Measurements from ENCODE around the gene CDCA5.

Gene CDCA5

GRCh38 chr11:65089621-65090020 lies 5.8 kb upstream of the CDCA5 start:
- in situ Hi-C loops (cut with MboI; ENCODE audit: low pct_unique_long_range_greater_than_20kb, low sequenced_read_pairs, unreplicated experiment) = no loop called here
- no peak for DNase-seq (ENCODE audit: low spot score)
- TF ChIP-seq CTCF (IDR thresholded peaks at IDR 0.05; ENCODE audit: extremely low read depth, insufficient read depth, missing control alignments) = no peak

GRCh38 chr11:65087827-65088226 lies 4.0 kb upstream of the CDCA5 start:
- in situ Hi-C loops (cut with MboI; ENCODE audit: low pct_unique_long_range_greater_than_20kb, low sequenced_read_pairs, unreplicated experiment) = no loop called here
- DNase-seq (ENCODE audit: low spot score) = no peak
- TF ChIP-seq CTCF (IDR thresholded peaks at IDR 0.05; ENCODE audit: extremely low read depth, insufficient read depth, missing control alignments) = no peak

- in situ Hi-C loops (cut with MboI; ENCODE audit: low pct_unique_long_range_greater_than_20kb, low sequenced_read_pairs, unreplicated experiment) = no loop called here
Measured at GRCh38 chr11:65087216-65087615, 3.4 kb upstream of the CDCA5 start.

GRCh38 chr11:65086809-65087208 lies 3.0 kb upstream of the CDCA5 start:
- no peak for DNase-seq (ENCODE audit: low spot score)
- in situ Hi-C loops (cut with MboI; ENCODE audit: low pct_unique_long_range_greater_than_20kb, low sequenced_read_pairs, unreplicated experiment) = no loop called here
- TF ChIP-seq CTCF (IDR thresholded peaks at IDR 0.05; ENCODE audit: extremely low read depth, insufficient read depth, missing control alignments) = no peak

More at GRCh38 chr11:65087216-65087615, 3.4 kb upstream of the CDCA5 start:
- no peak for TF ChIP-seq CTCF (IDR thresholded peaks at IDR 0.05; ENCODE audit: extremely low read depth, insufficient read depth, missing control alignments)
- no peak for DNase-seq (ENCODE audit: low spot score)

- TF ChIP-seq CTCF (IDR thresholded peaks at IDR 0.05; ENCODE audit: extremely low read depth, insufficient read depth, missing control alignments) = no peak
- DNase-seq (ENCODE audit: low spot score) = no peak
- in situ Hi-C loops (cut with MboI; ENCODE audit: low pct_unique_long_range_greater_than_20kb, low sequenced_read_pairs, unreplicated experiment) = no loop called here
Measured at GRCh38 chr11:65085446-65085845, 1.6 kb upstream of the CDCA5 start.

- in situ Hi-C loops (cut with MboI; ENCODE audit: low pct_unique_long_range_greater_than_20kb, low sequenced_read_pairs, unreplicated experiment) = no loop called here
- no peak for TF ChIP-seq CTCF (IDR thresholded peaks at IDR 0.05; ENCODE audit: extremely low read depth, insufficient read depth, missing control alignments)
- no peak for DNase-seq (ENCODE audit: low spot score)
Measured at GRCh38 chr11:65084598-65085375, 947 bp upstream of the CDCA5 start.
